H7 (cell line): ENCODE data around the gene ST6GAL1. TPM values are rescaled to one million over a fixed set of nuclear protein-coding genes. Genes with fewer than 3 reads are reported as not detected.
"Not testable (repeated sequence)": the region's sequence is repeated elsewhere in the genome, so short reads cannot be mapped to it uniquely, and the experiment has no call there.

Source experiments
- DNase-seq: peaks from one replicate; pipeline ENCODE4 v3.0.0; 2012
- H3K27me3 ChIP-seq: 2 replicates; pipeline ENCODE4 v1.6.0; 2011; ENCODE audit warnings: mild to moderate bottlenecking, low read length; ENCODE audit not compliant: control insufficient read depth, insufficient read depth
- H3K36me3 ChIP-seq: replicated peaks from 2 replicates; pipeline ENCODE4 v1.5.1; 2011; ENCODE audit warnings: low read length; ENCODE audit not compliant: control insufficient read depth, insufficient read depth
- H3K4me3 ChIP-seq: 2 replicates; pipeline ENCODE4 v1.5.1; 2011; ENCODE audit warnings: low read depth, mild to moderate bottlenecking, control low read depth, low read length, moderate library complexity; ENCODE audit not compliant: insufficient read depth
- total RNA-seq: library from RNA; depleted of rRNA; stranded (reverse); fragments of >200 nt; shearing (Covaris generic); gene quantifications from 2 replicates; pipeline ENCODE4 v1.2.3, GENCODE V29; 2014; rRNA removed

ST6GAL1 gene, protein sequence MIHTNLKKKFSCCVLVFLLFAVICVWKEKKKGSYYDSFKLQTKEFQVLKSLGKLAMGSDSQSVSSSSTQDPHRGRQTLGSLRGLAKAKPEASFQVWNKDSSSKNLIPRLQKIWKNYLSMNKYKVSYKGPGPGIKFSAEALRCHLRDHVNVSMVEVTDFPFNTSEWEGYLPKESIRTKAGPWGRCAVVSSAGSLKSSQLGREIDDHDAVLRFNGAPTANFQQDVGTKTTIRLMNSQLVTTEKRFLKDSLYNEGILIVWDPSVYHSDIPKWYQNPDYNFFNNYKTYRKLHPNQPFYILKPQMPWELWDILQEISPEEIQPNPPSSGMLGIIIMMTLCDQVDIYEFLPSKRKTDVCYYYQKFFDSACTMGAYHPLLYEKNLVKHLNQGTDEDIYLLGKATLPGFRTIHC
- 53.5 and 62.2 TPM in 2 replicates for total RNA-seq

DNA sequence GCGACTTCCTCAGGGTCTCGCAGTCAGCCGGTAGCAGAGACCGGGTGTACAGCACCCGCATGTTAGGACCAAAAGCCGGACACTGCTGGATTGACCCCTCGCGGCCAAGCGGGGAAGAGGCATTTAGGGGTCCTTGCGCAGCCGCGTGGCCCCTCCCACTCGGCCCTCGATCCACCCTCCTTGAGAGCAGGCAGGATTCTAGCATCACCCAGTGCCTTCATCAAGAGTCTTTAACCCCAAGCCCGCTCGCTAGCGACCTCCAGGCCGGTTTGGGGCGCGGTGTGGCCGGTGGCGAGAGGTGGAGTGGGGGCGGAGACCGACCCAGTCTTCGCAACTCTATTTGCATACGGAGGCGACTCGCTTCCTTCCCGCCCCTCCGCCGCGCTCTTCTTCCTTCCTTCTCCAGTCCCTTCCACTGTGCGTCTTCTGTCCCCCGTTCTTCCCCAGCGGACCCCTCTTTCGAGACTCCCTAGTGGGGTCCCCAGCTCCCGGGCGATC is at the start of gene ST6GAL1:
Gene ST6GAL1, plus strand, starts transcription at position 384 of the 498 bp plus-strand sequence. CDS start 112,178 bp downstream, outside the sequence.
- peaks cover 6% of the 10 kb centered on the region for H3K36me3 ChIP-seq
- peaks cover 3% of the 10 kb centered on the region; the same call in 1 of the 2 replicates for H3K27me3 ChIP-seq
- H3K4me3 ChIP-seq = peak within 1 kb of the TSS; percentile 88
- peak; percentile 91 for DNase-seq

DNA sequence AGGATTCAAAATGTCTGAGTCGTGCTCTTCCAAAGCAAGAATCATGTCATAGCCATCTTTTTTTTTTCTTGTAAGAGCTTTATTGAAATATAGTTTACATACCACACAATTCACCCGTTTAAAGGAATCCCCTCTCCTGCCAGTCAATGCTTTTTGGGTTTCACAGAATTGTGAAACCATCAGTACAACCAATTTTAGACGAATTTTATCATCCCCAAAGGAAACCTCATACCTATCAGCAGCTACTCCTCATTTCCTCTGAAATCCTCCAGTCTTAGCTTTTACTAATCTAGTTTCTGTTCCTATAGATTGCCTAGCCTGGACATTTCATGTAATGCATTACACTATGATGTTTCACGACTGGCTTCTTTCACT is 48.2 kb upstream of the ST6GAL1 start:
- H3K4me3 ChIP-seq = no peak overlapping the region
- DNase-seq = no peak
- H3K27me3 ChIP-seq = no peaks in the 10 kb centered on the region
- H3K36me3 ChIP-seq = no peaks in the 10 kb centered on the region

DNA sequence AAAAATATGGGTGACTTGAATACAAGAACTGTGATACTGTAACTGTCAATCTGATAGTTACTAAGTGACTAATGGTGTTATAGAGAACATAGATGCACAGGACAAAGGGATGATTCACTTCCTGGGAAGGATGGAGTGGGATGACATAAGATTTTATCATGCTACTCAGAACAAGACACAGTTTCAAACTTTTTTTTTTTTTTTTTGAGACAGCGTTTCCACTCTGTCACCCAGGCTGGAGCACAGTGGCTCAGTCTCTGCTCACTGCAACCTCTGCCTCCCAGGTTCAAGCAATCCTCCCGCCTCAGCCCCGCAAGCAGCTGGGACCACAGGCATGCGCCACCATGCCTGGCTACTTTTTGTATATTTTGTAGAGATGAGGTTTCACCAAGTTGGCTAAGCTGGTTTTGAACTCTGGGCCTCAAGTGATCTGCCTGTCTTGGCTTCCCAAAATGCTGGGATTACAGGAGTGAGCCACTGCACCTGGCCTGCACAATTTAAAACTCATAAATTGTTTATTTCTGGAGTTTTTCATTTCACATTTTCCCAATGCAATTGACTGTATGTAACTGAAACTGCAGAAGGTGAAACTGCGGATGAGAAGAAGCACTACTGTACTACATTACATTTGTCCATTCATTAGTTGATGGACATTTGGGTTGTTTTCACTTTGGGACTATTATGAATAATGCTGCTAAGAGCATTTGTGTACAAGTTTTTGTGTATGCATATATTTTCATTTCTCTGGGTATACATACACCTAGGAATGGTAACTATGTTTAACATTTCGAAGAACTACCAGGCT is 47.2 kb upstream of the ST6GAL1 start:
- DNase-seq = no peak
- H3K4me3 ChIP-seq = no peak overlapping the region
- no peaks in the 10 kb centered on the region for H3K36me3 ChIP-seq
- no peaks in the 10 kb centered on the region for H3K27me3 ChIP-seq

DNA sequence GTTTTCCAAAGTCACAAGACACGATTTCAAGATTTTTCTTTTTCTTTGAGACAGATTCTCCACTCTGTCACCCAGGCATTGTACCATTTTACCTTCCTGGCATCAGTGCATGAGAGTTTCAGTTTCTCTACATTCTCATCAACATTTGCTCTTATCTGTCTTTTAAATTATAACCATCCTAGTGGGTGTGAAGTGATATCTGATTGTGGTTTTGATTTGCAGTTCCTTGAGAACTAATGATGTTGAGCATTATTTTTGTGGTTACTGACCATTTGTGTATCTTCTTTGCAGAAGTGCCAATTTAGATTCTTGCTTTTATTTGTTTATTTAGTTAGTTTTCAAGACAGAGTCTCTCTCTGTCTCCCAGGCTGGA is 46.7 kb upstream of the ST6GAL1 start:
- Histone ChIP-seq H3K27me3 (no peaks in the 10 kb centered on the region), H3K36me3 (no peaks in the 10 kb centered on the region), H3K4me3 (no peak overlapping the region)
- no peak for DNase-seq

DNA sequence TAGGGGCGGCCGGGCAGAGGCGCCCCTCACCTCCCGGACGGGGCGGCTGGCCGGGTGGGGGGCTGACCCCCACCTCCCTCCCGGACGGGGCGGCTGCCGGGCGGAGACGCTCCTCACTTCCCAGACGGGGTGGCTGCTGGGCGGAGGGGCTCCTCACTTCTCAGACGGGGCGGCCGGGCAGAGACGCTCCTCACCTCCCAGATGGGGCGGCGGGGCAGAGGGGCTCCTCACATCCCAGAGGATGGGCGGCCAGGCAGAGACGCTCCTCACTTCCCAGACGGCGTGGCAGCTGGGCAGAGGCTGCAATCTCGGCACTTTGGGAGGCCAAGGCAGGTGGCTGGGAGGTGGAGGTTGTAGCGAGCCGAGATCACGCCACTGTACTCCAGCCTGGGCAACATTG is 45.5 kb upstream of the ST6GAL1 start:
- not testable (repeated sequence) for H3K36me3 ChIP-seq, H3K27me3 ChIP-seq, DNase-seq, H3K4me3 ChIP-seq

DNA sequence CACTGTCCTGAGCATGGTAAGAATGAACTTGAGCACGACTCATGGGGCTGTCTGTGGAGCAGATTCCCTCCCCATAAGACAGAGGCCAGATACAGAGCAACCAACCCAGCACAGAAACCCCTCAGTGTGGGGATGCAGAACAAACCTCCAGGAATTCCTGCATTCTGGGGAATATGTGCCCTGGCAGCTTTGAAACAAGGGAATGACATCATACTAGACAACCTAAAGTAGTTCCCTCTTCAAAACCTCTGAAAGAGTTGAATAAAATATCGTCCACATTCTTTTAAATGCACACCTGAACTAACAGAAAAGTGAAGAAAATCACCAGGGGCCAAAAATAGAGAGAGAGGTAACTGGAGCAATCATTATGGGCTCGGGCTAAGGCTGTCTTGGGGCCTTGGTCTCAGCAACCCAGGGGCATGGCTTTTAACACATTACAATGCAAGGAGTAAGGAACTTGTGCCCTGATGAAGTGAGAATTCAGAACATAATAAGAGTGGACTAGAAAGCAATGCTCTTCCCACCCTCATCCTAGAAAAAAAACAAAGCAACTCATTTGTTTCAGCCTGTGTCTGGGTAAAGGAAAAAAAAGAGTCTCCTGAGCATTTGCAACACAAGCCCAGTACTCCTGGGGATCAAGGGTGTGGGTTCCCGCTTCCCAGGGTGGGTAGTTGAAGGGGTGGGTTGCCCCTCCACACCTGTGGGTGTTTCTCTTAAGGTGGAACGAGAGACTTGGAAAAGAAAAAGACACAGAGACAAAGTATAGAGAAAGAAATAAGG is 43.9 kb upstream of the ST6GAL1 start:
- H3K36me3 ChIP-seq = no peaks in the 10 kb centered on the region
- DNase-seq = no peak
- no peaks in the 10 kb centered on the region for H3K27me3 ChIP-seq
- no peak overlapping the region for H3K4me3 ChIP-seq

DNA sequence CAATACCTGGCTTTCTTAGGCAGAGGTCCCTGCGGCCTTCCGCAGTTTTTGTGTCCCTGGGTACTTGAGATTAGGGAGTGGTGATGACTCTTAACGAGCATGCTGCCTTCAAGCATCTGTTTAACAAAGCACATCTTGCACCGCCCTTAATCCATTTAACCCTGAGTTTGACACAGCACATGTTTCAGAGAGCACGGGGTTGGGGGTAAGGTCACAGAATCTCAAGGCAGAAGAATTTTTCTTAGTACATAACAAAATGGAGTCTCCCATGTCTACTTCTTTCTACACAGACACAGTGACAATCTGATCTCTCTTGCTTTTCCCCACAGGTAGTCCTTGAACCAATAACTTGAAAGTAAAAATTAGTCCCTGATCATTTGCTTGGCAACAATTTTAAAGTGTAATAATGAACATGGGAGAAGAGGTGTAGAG is 42.8 kb upstream of the ST6GAL1 start:
- not testable (repeated sequence) for H3K27me3 ChIP-seq, H3K36me3 ChIP-seq, DNase-seq, H3K4me3 ChIP-seq

DNA sequence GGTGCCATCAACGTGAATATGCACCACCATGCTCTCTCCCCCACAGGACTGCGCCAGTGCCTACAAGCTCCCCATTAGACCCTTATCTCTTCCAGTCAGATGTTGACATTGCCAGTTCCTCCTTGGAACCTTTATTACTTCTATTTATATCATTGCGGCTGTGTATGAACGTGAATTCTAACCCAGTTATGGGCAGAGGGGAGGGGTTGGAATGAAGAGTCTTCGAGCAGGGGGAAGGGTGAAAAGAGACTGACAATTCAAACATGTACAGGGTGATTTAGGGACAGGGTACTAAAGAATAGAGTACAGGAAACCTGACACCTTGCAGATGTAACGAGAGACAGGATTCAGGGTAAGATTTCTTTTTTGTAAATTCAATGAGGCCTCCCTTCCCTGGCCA is 41.8 kb upstream of the ST6GAL1 start:
- Histone ChIP-seq H3K27me3 (no peaks in the 10 kb centered on the region), H3K4me3 (no peak overlapping the region), H3K36me3 (no peaks in the 10 kb centered on the region)
- no peak for DNase-seq

DNA sequence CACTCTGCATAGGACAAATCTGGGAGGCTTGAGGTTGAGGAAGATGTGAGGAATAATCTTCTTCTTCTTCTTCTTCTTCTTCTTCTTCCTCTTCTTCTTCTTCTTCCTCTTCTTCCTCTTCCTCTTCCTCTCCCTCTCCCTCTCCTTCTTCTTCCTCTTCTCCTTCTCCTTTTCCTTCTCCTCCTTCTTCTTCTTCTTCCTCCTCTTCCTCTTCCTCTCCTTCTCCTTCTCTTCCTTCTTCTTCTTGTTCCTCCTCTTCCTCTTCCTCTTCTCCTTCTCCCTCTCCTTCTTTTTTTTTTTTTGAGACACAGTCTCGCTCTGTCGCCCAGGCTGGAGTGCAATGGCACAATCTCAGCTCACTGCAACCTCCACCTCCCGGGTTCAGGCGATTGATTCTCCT is 40.6 kb upstream of the ST6GAL1 start:
- not testable (repeated sequence) for H3K27me3 ChIP-seq, H3K4me3 ChIP-seq, H3K36me3 ChIP-seq, DNase-seq

DNA sequence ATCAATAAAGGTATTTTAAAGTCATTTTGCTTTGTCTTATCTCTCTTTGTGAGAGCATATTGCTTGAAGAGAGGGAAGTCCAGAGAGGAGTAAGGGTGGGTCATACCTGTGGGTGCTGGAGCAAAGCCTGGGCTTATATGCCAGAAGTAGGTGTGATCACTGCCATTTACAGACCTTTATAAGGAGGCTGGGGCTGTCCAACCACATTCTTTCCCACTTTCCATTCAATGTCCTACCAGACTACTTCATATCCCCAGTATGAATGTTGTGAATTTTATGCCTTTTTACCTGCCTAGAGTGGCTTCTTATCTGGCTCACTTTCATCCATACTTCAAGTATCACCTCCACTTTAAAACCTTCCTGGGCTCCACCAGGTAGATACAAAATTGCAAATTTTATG is 39.4 kb upstream of the ST6GAL1 start:
- no peaks in the 10 kb centered on the region for H3K36me3 ChIP-seq
- H3K4me3 ChIP-seq = no peak overlapping the region
- DNase-seq = no peak
- H3K27me3 ChIP-seq = no peaks in the 10 kb centered on the region

DNA sequence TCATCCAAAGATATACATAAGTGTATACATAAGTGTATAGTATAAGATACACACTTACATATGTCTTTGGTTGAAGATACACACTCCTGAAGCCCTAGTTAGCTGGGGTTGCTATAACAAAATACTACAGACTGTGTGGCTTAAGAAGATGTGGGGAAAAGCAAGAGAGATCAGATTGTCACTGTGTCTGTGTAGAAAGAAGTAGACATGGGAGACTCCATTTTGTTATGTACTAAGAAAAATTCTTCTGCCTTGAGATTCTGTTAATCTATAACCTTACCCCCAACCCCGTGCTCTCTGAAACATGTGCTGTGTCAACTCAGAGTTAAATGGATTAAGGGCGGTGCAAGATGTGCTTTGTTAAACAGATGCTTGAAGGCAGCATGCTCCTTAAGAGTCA is 37.3 kb upstream of the ST6GAL1 start:
- H3K4me3 ChIP-seq, DNase-seq, H3K36me3 ChIP-seq, H3K27me3 ChIP-seq: not testable (repeated sequence)

DNA sequence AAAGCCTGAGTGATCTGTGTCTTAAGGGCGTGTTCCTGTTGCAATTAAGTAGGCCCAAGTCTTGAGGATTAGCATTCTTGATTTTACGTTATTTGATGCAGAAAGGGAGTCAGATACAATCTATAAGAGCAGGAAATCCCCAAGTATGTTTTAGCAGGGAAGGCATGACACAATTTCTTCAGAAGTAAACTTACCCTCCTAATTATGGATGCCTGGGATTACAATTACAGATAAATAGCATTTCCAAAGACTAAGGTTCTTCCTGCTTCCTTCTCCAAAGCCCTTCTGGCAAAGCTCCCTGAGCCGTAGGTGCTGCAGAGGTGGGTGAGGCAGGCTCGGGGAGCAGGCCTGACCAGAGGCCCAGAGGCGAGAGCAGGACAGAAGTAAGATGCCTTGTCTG is 34.9 kb upstream of the ST6GAL1 start:
- Histone ChIP-seq H3K4me3 (no peak overlapping the region), H3K36me3 (no peaks in the 10 kb centered on the region), H3K27me3 (no peaks in the 10 kb centered on the region)
- DNase-seq = no peak

DNA sequence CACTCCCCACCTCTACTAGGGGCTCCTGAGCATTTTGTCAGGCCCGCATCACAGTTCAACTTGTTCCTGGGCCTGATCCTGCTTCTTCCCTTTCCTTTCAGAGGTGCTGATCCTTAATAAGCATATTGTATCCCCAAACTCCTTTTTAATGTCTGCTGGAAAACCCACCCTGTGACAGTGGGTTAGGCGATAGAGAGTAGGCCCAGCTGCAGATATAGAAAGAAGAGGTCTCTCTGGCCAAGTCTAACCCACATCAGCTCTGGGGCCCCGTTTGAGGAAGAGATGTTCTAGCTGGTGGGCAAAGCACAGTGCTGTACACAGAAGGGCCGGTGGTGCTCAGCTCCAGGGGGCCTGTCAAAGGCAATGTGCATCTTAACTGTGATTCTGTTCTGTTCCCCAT is 34.3 kb upstream of the ST6GAL1 start:
- DNase-seq = no peak
- no peaks in the 10 kb centered on the region for H3K27me3 ChIP-seq
- no peaks in the 10 kb centered on the region for H3K36me3 ChIP-seq
- H3K4me3 ChIP-seq = no peak overlapping the region

DNA sequence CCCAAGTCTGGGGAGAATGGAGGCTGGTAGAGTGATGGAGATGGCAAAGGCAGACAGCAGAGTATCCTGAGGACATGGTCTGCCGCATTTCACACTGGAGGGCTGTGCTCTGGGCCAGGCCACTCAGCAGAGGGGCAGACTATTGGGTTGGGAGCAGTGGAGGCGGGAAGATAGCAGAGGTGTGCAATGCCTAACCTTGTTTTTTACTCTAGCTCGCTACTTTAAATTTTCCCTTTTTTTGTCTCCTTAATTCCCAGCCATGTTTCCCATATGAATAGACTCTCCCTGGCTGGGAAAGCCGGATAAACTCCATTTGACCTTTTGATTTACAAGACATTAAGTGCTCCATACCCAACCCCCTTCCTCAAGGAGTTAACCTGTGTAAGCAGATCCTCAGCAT is 33.5 kb upstream of the ST6GAL1 start:
- DNase-seq = no peak
- H3K4me3 ChIP-seq = no peak overlapping the region

More for the DNA sequence above, 33.5 kb upstream of the ST6GAL1 start:
- Histone ChIP-seq H3K27me3 (no peaks in the 10 kb centered on the region), H3K36me3 (no peaks in the 10 kb centered on the region)
